ENCODE results near the gene FAM222B.

FAM222B gene

DNA sequence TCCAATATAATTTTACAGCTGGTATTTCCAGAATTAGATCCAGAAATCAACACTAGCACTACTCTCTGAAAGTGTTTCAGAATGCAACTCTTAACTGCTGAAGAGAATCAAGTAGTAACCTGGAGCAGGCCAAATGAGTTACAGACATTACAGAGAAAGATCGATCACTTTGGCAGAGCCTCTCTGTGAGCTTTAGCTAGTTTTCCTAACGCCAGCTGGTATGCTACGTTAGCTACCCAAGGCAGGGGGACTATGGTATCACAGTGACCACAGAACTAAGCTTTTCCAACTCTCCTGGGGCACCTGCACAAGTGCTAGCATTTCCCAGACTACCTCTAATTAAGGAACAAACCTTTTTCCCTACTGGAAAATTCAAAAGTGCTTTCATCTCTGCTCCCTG lies 68.4 kb downstream of the FAM222B start:
- DNase-seq (ENCODE audit: low read depth), result no peak

DNA sequence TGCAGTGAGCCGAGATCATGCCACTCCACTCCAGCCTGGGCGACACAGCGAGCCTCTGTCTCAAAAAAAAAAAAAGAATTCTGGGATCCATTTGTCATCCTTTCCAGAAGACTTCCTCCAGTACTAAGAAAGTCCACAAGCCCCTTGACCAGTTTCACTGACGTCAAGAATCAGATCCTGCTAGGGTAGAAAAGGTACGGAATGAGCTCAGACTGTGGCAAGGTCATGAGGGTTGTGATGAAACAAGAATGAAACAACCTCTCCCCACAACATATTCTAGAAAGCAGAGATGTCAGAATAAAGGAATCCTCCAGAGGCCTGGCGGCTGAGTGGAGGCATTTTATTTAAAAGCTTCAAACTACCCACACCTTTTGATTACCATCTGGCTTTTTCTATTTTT lies 68.9 kb downstream of the FAM222B start:
- DNase-seq (ENCODE audit: low read depth), result no peak

DNA sequence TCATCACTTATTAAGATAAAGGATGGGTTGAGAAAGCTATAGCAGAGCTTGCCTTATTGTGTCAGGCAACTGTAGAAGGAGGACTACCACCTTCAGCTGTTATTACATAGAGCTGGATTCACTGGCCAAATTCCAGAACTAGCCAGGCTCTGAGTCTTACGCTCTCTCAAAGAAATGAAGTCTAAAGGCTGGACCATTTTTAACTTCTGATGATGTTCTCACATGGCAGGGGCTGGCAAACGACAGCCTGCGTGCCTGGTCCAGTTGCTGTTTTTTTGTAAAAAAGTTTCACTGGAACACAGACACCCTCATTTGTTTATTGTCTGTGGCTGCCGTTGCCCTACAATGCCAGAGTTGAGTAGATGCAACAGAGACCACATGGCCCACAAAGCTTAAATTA lies 77.6 kb downstream of the FAM222B start:
- no peak for DNase-seq (ENCODE audit: low read depth)

DNA sequence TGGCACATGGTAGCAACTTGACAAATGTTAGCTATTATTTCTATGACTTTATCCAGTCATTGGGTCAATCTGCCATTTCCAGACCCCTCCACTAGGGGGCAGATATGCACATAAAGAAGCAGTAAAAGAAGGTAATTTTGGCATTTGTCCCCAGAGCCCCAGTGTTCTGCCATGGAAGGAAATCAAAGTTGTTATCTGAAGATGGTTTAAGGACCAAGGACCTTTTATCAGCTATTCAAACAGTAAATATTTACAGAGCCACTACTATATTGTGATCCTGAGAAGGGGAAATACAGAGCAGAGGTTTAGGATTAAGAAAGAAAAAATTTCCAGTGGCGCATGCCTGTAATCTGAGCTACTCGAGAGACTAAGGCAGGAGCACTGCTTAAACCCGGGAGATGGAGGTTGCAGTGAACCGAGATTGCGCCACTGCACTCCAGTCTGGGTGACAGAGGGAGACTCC lies 78.8 kb downstream of the FAM222B start:
- no peak for DNase-seq (ENCODE audit: low read depth)

GRCh38 chr17:28763137-28763799 lies 79.3 kb downstream of the FAM222B start:
- no peak for DNase-seq (ENCODE audit: low read depth)

DNA sequence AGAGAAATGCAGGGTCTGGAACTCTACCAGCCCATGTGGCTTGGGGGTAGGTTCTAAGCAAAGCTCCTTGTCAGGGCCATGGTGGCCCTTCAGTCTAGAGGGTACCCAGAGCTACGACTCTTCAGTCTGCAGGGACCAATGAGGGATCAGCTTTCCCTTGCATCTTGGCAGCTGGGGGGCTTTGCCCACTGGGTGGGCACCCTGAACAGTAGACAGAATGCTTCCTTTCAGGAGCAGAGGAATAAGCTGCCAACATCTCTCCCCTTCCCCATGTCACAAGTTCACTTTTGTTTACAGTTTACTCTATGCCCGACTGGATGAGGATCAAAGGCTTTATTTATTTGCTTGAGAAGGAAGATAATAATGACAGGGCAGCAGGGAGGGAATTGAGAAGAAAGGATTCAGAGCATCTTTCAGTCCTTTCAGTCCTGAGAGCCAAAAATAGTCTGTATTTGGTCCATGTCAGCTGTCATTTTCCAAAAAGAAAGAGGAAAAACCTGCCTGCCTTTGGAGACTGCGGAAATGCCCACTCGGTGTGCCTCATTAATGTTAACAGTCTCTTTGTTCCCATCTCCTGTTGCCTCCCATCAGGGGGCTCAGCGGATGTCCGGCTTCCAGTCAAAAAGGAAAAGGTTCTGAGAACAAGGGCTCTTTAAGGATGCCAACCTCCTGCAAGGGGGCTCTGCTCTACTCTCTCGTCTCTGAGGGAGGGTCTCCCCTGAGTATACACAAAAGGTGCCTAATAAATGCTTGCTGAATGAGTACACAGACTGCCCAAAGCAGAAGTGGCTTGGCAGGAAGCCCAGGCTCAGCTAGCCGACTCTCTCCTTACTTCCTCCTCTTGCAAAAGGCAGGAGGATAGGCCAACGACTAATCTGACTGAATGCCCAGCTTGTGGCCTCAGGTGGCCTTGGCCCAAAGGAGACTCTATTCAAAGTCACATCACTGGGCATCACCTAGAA lies 81.7 kb downstream of the FAM222B start:
- DNase-seq (ENCODE audit: low read depth), result peak; percentile 24

DNA sequence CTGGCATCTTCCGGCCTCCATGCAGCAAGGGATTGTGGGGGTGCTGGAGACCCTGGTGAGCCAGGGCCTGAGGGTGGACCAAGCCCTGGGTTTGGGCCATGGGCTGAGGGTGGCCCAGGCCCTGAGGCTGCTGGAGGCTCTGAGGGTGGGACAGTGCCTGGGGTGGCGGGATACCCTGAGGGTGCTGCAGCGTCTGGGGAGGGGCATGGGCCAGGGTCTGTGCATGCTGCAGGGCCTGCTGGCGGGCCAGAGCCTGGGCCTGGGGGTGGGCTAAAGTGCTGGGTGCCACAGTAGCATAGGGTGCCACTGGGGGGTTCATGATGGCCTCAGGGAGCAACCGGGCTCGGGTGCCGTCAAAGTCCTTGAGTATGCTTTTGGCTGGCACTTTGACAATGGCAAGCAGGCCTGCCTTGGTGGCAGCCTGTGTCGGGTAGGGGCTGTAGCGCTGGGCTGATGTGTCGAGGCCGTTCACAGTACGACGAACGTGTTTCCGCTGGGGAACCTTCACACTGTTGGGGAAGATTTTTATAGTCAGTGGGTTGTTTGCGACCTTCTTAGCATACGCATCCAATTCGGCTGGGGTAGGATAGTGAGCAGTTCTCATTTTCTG lies 83.2 kb downstream of the FAM222B start:
- DNase-seq (ENCODE audit: low read depth), result no peak

- DNase-seq (ENCODE audit: low read depth), result no peak
Measured at GRCh38 chr17:28758411-28759121, 84.0 kb downstream of the FAM222B start.

DNA sequence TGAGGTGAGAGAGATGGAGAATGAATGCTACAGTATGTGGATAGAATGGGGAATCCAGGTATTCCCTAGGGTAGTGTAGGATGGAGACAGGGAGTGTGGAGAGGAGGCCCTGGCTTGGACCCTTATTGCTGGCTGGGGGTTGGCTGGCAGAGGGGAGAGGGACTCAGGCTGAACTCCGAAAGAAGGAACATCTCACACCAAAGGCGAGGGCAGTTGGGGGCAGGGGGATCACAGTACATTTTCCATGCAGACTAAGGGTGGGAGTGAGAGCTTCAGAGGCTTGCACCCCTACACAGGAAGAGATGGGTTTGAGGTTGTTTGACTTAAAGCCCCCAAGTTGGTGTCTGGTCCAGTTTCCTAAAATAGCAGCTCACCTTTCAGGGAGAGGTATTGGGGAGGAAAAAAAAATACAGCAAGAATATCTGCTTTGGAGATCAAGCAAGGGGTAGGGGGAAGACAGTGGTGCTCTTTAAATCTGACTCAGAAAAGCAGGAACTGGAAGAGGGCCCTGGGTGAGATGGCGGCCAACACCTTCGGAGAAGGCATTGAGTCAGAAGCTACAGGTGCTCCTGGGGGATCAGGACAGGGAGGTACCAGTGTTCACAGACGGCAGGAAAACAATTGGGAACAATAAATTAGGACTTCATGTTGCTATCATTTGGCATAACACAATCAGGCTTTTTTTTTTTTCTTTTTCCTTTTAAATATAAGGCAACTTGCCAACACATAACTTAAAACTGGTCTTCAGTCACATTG lies 86.4 kb downstream of the FAM222B start:
- DNase-seq (ENCODE audit: low read depth), result no peak

DNA sequence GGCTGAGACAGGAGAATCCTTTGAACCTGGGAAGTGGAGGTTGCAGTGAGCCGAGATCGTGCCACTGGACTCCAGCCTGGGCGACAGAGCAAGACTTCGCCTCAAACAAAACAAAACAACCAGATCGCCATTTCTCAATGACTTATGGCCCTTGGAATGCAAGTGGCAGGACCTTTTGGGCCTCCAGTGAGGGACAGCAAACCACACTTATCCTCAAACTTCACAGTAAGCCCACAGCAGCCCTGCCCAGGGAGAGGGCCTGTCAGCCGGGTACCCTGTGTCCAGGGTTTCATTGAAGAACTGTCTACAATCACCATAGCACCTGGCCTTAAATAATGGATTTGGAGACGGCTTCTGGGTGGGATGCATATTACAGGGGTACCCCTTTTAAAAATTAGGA lies 87.1 kb downstream of the FAM222B start:
- DNase-seq (ENCODE audit: low read depth), result no peak

DNA sequence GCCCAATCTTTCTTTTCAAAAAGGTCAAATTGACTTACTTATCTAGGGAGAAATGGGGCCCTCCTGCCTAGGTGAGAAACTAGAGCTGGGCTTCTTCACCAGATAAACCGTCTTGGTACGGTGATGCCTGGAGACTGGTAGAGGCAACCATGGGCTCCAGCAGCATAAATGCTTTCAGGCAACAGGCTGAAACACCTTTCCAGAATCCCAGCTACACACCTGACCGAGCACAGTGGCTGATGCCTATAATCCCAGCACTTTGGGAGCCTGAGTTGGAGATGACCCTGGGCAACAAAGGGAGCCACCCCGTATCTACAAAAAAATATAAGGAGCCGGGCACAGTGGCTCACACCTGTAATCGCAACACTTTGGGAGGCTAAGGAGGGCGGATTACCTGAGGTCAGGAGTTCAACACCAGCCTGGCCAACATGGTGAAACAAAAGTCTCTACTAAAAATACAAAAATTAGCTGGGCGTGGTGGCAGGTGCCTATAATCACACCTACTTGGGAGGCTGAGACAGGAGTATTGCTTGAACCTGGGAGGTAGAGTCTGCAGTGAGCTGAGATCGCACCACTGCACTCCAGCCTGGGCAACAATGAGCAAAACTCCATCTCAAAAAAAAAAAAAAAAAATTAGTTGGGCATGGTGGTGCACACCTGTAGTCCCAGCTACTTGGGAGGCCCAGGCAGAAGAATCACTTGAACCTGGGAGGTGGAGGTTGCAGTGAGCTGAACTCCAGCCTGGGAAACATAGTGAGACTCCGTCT lies 90.8 kb downstream of the FAM222B start:
- DNase-seq (ENCODE audit: low read depth), result no peak

DNA sequence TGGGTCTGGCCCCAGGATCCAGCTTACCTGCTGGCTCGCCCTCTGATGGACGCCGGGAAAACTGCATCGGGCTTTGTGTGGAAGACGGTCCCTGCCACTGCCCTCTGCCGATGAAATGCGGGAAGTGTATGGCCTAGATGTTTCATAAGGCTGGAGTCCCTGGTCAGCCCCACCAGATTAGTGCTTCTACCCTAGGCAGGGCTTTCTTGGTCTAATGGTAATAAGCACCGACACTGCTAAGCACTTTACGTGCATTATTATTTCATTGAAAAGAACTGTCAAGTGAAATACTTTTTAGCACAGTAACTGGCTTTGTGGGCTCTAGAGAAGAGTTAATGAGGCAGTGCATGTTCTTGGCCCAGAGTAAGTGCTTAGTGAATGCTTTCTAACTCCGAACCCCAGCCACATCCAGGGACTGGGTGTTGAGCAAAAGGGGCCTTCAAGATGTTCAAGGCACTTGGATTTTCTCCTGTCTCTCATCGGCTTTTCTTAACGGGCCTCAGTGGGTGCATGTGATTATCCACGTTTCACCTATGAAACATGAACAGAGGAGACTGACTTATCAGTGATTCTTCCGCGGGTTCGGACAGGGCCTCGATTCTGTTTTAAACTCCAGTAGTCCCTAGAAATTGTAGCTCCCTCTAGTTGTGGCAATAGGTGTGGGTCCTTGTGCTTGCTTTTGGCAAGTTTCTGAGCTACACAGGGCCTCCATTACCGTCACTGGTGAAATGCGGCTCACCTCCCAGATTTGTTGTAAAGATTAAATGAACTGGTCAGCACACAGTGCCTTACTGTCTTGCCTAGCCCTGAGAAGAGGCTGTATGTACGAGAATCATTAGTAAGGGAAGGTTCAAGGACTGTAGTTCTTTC lies 92.2 kb downstream of the FAM222B start:
- peak; percentile 67 for DNase-seq (ENCODE audit: low read depth)

GRCh38 chr17:28749516-28750177 lies 92.9 kb downstream of the FAM222B start:
- no peak for DNase-seq (ENCODE audit: low read depth)

GRCh38 chr17:28748852-28749515 lies 93.6 kb downstream of the FAM222B start:
- DNase-seq (ENCODE audit: low read depth), result no peak

GRCh38 chr17:28747801-28748750 lies 94.5 kb downstream of the FAM222B start:
- no peak for DNase-seq (ENCODE audit: low read depth)

DNA sequence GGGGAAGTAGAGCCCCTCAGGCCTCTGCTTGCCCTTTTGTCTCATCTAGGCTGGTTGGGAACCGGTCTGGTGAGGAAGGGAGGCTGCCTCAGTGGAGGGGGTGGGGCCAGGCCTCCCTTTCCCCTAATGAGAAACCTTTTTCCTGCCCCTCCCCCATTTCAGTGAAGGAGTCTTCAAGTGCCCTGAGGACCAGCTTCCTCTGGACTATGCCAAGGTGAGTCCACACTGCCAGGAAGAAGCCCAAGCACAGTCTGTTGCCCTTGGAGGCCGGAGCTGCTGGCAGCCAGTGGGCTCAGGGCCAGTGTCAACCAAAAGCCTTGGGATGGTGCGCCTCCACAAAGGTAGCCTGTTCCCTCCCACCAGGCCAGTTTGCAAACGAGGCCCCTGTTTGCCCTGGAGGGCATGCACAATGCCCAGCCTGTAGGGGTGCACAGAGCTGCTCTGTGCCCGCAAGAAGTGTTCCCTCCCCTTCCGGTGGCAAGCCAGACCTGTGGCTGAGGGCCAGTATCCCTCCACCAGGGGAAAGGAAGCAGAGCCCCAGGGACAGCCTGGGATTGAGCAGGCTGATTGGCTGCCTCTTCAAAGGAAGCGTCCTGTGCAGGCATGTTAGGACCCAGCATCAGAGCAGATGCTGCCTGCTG lies 95.4 kb downstream of the FAM222B start:
- no peak for DNase-seq (ENCODE audit: low read depth)

GRCh38 chr17:28746611-28747050 lies 96.0 kb downstream of the FAM222B start:
- no peak for DNase-seq (ENCODE audit: low read depth)
